Smooth muscle cell (in vitro differentiated cells): Measurements from ENCODE around the gene TMPRSS6. TPM values are rescaled to one million over a fixed set of nuclear protein-coding genes. Genes with fewer than 3 reads are reported as not detected.

Source experiments
- DNase-seq: peaks from one replicate; lab custom pipeline; 2025; ENCODE audit not compliant: unreplicated experiment; lab: John Stamatoyannopoulos, UW
- H2AFZ ChIP-seq: fragments of 200-600 bp; sonication (generic); 2 replicates; pipeline ENCODE4 v1.6.0; 2016; ENCODE audit warnings: antibody characterized with exemption, low read depth, mild to moderate bottlenecking
- H3F3A ChIP-seq: fragments of 200-600 bp; sonication (generic); 2 replicates; pipeline ENCODE4 v1.6.0; 2017; ENCODE audit warnings: antibody characterized with exemption, low read depth
- H3K27ac ChIP-seq: fragments of 200-600 bp; sonication (generic); 2 replicates; pipeline ENCODE4 v1.5.1; 2016; ENCODE audit warnings: low read depth, mild to moderate bottlenecking
- H3K27me3 ChIP-seq: fragments of 200-600 bp; sonication (generic); 2 replicates; pipeline ENCODE4 v1.6.1; 2016; ENCODE audit warnings: low read depth, mild to moderate bottlenecking
- H3K36me3 ChIP-seq: fragments of 200-600 bp; sonication (generic); 2 replicates; pipeline ENCODE4 v1.5.1; 2016; ENCODE audit warnings: low read depth
- H3K4me1 ChIP-seq: fragments of 200-600 bp; sonication (generic); 2 replicates; pipeline ENCODE4 v1.5.1; 2016; ENCODE audit warnings: low read depth
- H3K4me2 ChIP-seq: fragments of 200-600 bp; sonication (generic); 2 replicates; pipeline ENCODE4 v1.6.0; 2016; ENCODE audit warnings: mild to moderate bottlenecking
- H3K4me3 ChIP-seq: fragments of 200-600 bp; sonication (generic); 2 replicates; pipeline ENCODE4 v1.5.1; 2016; ENCODE audit warnings: mild to moderate bottlenecking
- H3K79me2 ChIP-seq: fragments of 200-600 bp; sonication (generic); 2 replicates; pipeline ENCODE4 v1.6.0; 2016; ENCODE audit warnings: low read depth, mild to moderate bottlenecking
- H3K9ac ChIP-seq: fragments of 200-600 bp; sonication (generic); 2 replicates; pipeline ENCODE4 v1.6.0; 2016; ENCODE audit warnings: low read depth
- H3K9me3 ChIP-seq: fragments of 200-600 bp; sonication (generic); replicated peaks from 2 replicates; pipeline ENCODE4 v1.5.1; 2016; ENCODE audit warnings: low read depth
- H4K20me1 ChIP-seq: fragments of 200-600 bp; sonication (generic); 2 replicates; pipeline ENCODE4 v1.6.0; 2016; ENCODE audit warnings: low read depth
- WGBS: methylation state at CpG from one replicate; pipeline ENCODE4 v1.1.7; 2016; ENCODE audit warnings: low lambda C conversion rate; 5-methylcytosine and 5-hydroxymethylcytosine counted together
- polyA plus RNA-seq: library from polyadenylated mRNA; unstranded; fragments of >200 nt; fragmentation: Nextera tagmentation; extraction: Ambion mirVana; gene quantifications from 2 replicates; pipeline ENCODE4 v1.2.1, GENCODE V29; 2016
- total RNA-seq: library from RNA; depleted of rRNA; stranded (reverse); fragments of >200 nt; gene quantifications from 2 replicates; pipeline ENCODE4 v1.2.3, GENCODE V29; 2014
- TF ChIP-seq, protein P1 (sequence below): fragments of 200-600 bp; sonication (generic); IDR thresholded peaks from 2 replicates; pipeline ENCODE4 v1.5.1; 2017; ENCODE audit warnings: borderline replicate concordance, mild to moderate bottlenecking, antibody characterized with exemption; ENCODE audit not compliant: insufficient read depth, poor library complexity, severe bottlenecking

TMPRSS6 gene
- total and polyA plus RNA-seq, 2 experiments from 2014 or later, result not detected

DNA sequence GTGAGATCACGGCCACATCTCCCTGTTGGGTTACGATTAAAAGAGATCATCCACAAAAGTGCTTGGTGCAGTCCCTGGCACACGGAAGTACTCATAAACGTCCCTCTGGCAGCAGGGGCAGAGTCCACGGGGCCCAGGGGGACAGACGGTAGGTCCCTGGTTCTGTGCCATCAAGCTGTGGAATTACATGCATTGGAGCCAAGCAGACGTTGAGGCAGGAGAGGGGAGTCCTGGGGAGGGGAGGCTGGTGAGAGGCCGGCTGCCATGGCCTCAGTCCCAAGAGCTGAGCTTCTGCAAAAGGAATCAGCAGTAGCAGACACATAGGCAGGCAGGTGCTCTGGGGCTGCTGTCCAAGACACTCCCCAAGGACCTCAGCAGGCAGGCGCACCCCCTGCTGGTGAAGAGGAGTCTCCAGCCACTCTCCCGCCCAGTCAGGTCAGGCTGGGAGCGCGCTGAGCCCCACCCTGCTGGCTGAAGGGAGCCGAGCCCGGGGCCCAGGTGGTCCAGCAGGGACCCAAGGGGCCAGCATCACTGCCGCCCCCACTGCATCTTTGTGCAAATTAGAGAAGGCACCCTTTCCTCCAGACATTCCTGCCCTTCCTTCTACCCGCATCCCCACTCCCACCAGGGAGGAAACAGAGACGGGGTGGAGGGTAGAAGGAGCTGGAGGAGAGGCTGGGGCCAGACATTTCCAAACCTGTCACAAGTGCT lies 65.5 kb downstream of the TMPRSS6 start:
- Histone ChIP-seq H4K20me1 (no peaks in the 10 kb centered on the region), H3K4me3 (no peak overlapping the region), H3F3A (no peaks in the 10 kb centered on the region), H3K4me1 (no peaks in the 10 kb centered on the region), H3K9me3 (no peaks in the 10 kb centered on the region), H3K36me3 (no peaks in the 10 kb centered on the region), H3K27ac (no peak overlapping the region), H3K9ac (no peak overlapping the region), H3K4me2 (no peak overlapping the region), H2AFZ (no peak overlapping the region), H3K27me3 (no peaks in the 10 kb centered on the region), H3K79me2 (no peaks in the 10 kb centered on the region)
- no peak for DNase-seq
- 62% methylated on average over 17 of the region's 17 CpGs for WGBS
- TF ChIP-seq, protein P1, sequence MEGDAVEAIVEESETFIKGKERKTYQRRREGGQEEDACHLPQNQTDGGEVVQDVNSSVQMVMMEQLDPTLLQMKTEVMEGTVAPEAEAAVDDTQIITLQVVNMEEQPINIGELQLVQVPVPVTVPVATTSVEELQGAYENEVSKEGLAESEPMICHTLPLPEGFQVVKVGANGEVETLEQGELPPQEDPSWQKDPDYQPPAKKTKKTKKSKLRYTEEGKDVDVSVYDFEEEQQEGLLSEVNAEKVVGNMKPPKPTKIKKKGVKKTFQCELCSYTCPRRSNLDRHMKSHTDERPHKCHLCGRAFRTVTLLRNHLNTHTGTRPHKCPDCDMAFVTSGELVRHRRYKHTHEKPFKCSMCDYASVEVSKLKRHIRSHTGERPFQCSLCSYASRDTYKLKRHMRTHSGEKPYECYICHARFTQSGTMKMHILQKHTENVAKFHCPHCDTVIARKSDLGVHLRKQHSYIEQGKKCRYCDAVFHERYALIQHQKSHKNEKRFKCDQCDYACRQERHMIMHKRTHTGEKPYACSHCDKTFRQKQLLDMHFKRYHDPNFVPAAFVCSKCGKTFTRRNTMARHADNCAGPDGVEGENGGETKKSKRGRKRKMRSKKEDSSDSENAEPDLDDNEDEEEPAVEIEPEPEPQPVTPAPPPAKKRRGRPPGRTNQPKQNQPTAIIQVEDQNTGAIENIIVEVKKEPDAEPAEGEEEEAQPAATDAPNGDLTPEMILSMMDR, result peak; percentile 50

DNA sequence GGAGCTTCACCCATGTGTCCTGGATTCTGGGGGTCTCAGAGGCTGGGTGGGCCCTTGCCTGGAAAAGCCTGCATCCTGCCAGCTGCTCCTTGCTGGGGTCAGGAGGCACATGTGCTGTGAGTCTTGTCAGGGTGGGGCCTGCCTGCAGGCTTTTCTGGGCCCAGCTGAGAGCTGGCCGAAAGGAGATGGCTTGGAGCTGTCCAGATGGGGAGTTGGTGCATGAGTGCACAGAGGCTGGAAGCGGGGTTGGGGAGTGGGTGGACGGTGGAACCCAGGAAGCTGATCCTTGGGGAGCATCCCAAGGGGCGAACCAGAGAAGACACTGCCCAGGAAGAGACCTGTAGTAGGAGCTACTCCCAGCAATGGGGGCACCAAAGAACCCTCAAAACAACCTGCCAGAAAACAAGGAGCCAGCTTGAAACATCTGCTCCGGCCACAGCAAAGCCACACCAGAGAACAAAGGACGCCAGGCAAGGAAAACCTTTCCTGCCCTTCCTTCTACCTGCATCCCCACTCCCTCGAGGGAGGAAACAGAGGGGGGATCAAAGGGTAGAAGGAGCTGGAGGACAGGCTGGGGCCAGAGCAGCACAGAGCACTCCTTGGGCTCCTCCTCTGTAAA lies 66.2 kb downstream of the TMPRSS6 start:
- H4K20me1 ChIP-seq, result no peaks in the 10 kb centered on the region
- no peaks in the 10 kb centered on the region for H3K27me3 ChIP-seq
- no peaks in the 10 kb centered on the region for H3K79me2 ChIP-seq
- no peaks in the 10 kb centered on the region for H3K36me3 ChIP-seq
- TF ChIP-seq, protein P1, result no peak
- no peak overlapping the region for H3K4me3 ChIP-seq
- H2AFZ ChIP-seq, result no peak overlapping the region
- H3K9ac ChIP-seq, result no peak overlapping the region
- no peak overlapping the region for H3K4me2 ChIP-seq
- no peak overlapping the region for H3K27ac ChIP-seq
- no peaks in the 10 kb centered on the region for H3K9me3 ChIP-seq
- H3K4me1 ChIP-seq, result no peaks in the 10 kb centered on the region
- no peak for DNase-seq
- H3F3A ChIP-seq, result no peaks in the 10 kb centered on the region
- 87% methylated on average over 7 of the region's 7 CpGs for WGBS

DNA sequence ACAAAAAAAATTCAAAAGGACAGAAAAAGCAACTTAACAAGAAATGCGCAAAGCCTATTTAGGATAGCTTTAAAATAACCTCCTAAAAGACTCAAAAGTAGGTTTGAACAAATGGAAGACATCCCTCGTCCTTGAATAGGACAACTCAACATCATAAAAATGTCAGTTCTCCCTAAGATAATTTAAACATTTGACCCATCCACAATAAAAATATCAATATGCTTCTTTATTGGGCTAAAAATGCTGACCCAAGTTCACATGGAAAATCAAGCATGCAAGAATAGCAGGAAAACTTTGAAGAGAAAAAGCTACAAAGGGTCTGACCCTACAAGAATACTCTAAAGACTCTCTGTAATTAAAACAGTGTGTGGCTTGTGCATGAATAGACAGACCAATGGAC lies 70.0 kb downstream of the TMPRSS6 start:
- H3K27ac ChIP-seq, result no peak overlapping the region
- no peaks in the 10 kb centered on the region for H3K9me3 ChIP-seq
- no peaks in the 10 kb centered on the region for H3K27me3 ChIP-seq
- no peaks in the 10 kb centered on the region for H4K20me1 ChIP-seq
- H2AFZ ChIP-seq, result no peak overlapping the region
- H3K4me1 ChIP-seq, result no peaks in the 10 kb centered on the region
- H3K79me2 ChIP-seq, result no peaks in the 10 kb centered on the region
- H3K4me2 ChIP-seq, result no peak overlapping the region
- TF ChIP-seq, protein P1, result no peak
- no peaks in the 10 kb centered on the region for H3K36me3 ChIP-seq
- no peak overlapping the region for H3K4me3 ChIP-seq
- no peak for DNase-seq
- 78% methylated on average over 2 of the region's 2 CpGs for WGBS
- H3F3A ChIP-seq, result no peaks in the 10 kb centered on the region
- no peak overlapping the region for H3K9ac ChIP-seq
